HCT116 (cell line): ENCODE data around the gene MAP10. TPM values are rescaled to one million over a fixed set of nuclear protein-coding genes. Genes with fewer than 3 reads are reported as not detected.

Source experiments
- ATAC-seq: fragments of 200-7000 bp; cut with Tn5 transposase; 2 replicates; pipeline ENCODE4 v1.9.1; 2020; ENCODE audit warnings: mild to moderate bottlenecking, moderate library complexity
- BruUV-seq: library from RNA; stranded (reverse); fragments of 400-500 nt; replicated peaks from 2 replicates; lab custom pipeline; 2021; lab: Mats Ljungman, UMichigan
- CTCF ChIA-PET: fragments of 300-600 bp; sonication (Branson Sonifier 250); formaldehyde crosslinking; loops from one replicate; lab custom pipeline; 2021; ENCODE audit warnings: antibody characterized with exemption; lab: Charles Lee
- POLR2A ChIA-PET: fragments of 300-600, 350-600 bp; sonication (Branson Sonifier 250); formaldehyde crosslinking; loops from one replicate; lab custom pipeline; 2021; ENCODE audit warnings: antibody characterized with exemption; lab: Charles Lee
- RAD21 ChIA-PET, 2 experiments: fragments of 300-600 bp; sonication (Branson Sonifier 250); formaldehyde crosslinking; loops; one replicate each; lab custom pipeline; 2023; ENCODE audit warnings: low total read pairs in 2 of 2; ENCODE audit not compliant: uncharacterized antibody in 2 of 2, unreplicated experiment in 2 of 2, low non-redundant PET in 1 of 2; lab: Charles Lee
- DNase-seq: peaks from one replicate; pipeline ENCODE4 v3.0.0-alpha.2; 2010; ENCODE audit warnings: low read depth, low spot score
- H2AFZ ChIP-seq: fragments of 200-600 bp; shearing (Covaris generic), sonication (generic); 2 replicates; pipeline ENCODE4 v1.6.1; 2017; ENCODE audit warnings: low read depth, mixed run types, mixed read lengths, antibody characterized with exemption, low read length; ENCODE audit not compliant: poor library complexity, severe bottlenecking
- H3K27ac ChIP-seq: 2 replicates; pipeline ENCODE4 v1.5.1; 2012; ENCODE audit warnings: low read depth, low read length
- H3K27me3 ChIP-seq: fragments of 200-600 bp; sonication (generic); 2 replicates; pipeline ENCODE4 v1.6.1; 2016; ENCODE audit warnings: mixed run types, low read length, mixed read lengths; ENCODE audit not compliant: insufficient read depth
- H3K36me3 ChIP-seq, 2 experiments: fragments of 200-500 bp in 1 of 2; fragments of 200-600 bp in 1 of 2; sonication (Bioruptor generic) in 1 of 2; sonication (generic) in 1 of 2; 2 replicates each; pipeline versions ENCODE4 v1.5.1 to v1.6.1; 2014 to 2016; ENCODE audit warnings: low read length in 2 of 2, inconsistent platforms in 1 of 2, mixed read lengths in 1 of 2, mixed run types in 1 of 2; ENCODE audit not compliant: insufficient read depth in 2 of 2, control insufficient read depth in 1 of 2
- H3K4me1 ChIP-seq, 2 experiments: fragments of 200-600 bp in 1 of 2; sonication (generic) in 1 of 2; 2 replicates each; pipeline versions ENCODE4 v1.5.1 to v1.6.1; 2012 to 2017; ENCODE audit warnings: low read length in 2 of 2, inconsistent platforms in 1 of 2, mild to moderate bottlenecking in 1 of 2, mixed read lengths in 1 of 2, mixed run types in 1 of 2, moderate library complexity in 1 of 2; ENCODE audit not compliant: insufficient read depth in 2 of 2, control insufficient read depth in 1 of 2
- H3K4me2 ChIP-seq: fragments of 200-600 bp; sonication (generic); 2 replicates; pipeline ENCODE4 v1.6.1; 2017; ENCODE audit warnings: mixed run types, low read length, mixed read lengths
- H3K4me3 ChIP-seq, 2 experiments: fragments of 200-600 bp in 1 of 2; sonication (generic) in 1 of 2; replicated peaks in 1 of 2; 2 replicates each; pipeline ENCODE4 v1.5.1; 2011 to 2016; ENCODE audit warnings: low read length in 2 of 2, control low read depth in 1 of 2, low read depth in 1 of 2, mild to moderate bottlenecking in 1 of 2, mixed read lengths in 1 of 2, mixed run types in 1 of 2
- H3K79me2 ChIP-seq: fragments of 200-600 bp; sonication (generic); 2 replicates; pipeline ENCODE4 v1.6.1; 2017; ENCODE audit warnings: mild to moderate bottlenecking, mixed run types, low read length, moderate library complexity, mixed read lengths; ENCODE audit not compliant: insufficient read depth
- H3K9ac ChIP-seq: fragments of 200-600 bp; sonication (generic); 2 replicates; pipeline ENCODE4 v1.6.1; 2016; ENCODE audit warnings: low read length, mixed read lengths
- H3K9me2 ChIP-seq: fragments of 200-600 bp; sonication (generic), shearing (Covaris generic); 2 replicates; pipeline ENCODE4 v1.6.1; 2017; ENCODE audit warnings: mixed run types, mild to moderate bottlenecking, moderate library complexity; ENCODE audit not compliant: insufficient read depth
- H3K9me3 ChIP-seq, 2 experiments: fragments of 200-500 bp in 1 of 2; fragments of 200-600 bp in 1 of 2; sonication (Bioruptor generic) in 1 of 2; sonication (generic) in 1 of 2; 2 replicates each; pipeline ENCODE4 v1.6.1; 2014 to 2017; ENCODE audit warnings: low read length in 2 of 2, mixed read lengths in 2 of 2, inconsistent platforms in 1 of 2, low read depth in 1 of 2, mild to moderate bottlenecking in 1 of 2, mixed run types in 1 of 2, moderate library complexity in 1 of 2; ENCODE audit not compliant: control insufficient read depth in 1 of 2, insufficient read depth in 1 of 2
- H4K20me1 ChIP-seq: fragments of 200-600 bp; sonication (generic), shearing (Covaris generic); 2 replicates; pipeline ENCODE4 v1.6.1; 2017; ENCODE audit warnings: mixed run types, mild to moderate bottlenecking, moderate library complexity; ENCODE audit not compliant: insufficient read depth
- CBX3 ChIP-seq: IDR thresholded peaks from 2 replicates; pipeline ENCODE4 v1.6.1; 2012; ENCODE audit warnings: low read depth
- CEBPB ChIP-seq: IDR thresholded peaks from 2 replicates; pipeline ENCODE4 v1.6.1; 2012; ENCODE audit warnings: low read depth
- EGR1 ChIP-seq: IDR thresholded peaks from 2 replicates; pipeline ENCODE4 v1.6.1; 2012; ENCODE audit warnings: low read depth
- ELF1 ChIP-seq: IDR thresholded peaks from 2 replicates; pipeline ENCODE4 v1.6.1; 2012; ENCODE audit warnings: low read depth, borderline replicate concordance
- EZH2 ChIP-seq: fragments of 200-600 bp; sonication (generic); IDR thresholded peaks from 2 replicates; pipeline ENCODE4 v1.6.1; 2017; ENCODE audit warnings: antibody characterized with exemption, mixed run types
- EZH2phosphoT487 ChIP-seq: fragments of 200-600 bp; IDR thresholded peaks from 2 replicates; pipeline ENCODE4 v1.6.1; 2018; ENCODE audit warnings: antibody characterized with exemption, borderline replicate concordance
- FOSL1 ChIP-seq: IDR thresholded peaks from 2 replicates; pipeline ENCODE4 v1.6.1; 2012; ENCODE audit warnings: low read depth
- POLR2AphosphoS5 ChIP-seq: IDR thresholded peaks from 2 replicates; pipeline ENCODE4 v1.6.1; 2011; ENCODE audit warnings: mild to moderate bottlenecking, low read depth, low read length, moderate library complexity
- SIN3A ChIP-seq: IDR thresholded peaks from 2 replicates; pipeline ENCODE4 v1.6.1; 2012; ENCODE audit warnings: low read depth
- SP1 ChIP-seq: IDR thresholded peaks from 2 replicates; pipeline ENCODE4 v1.6.1; 2012; ENCODE audit warnings: low read depth
- TCF7L2 ChIP-seq: IDR thresholded peaks from 2 replicates; pipeline ENCODE4 v1.7.0; 2011; ENCODE audit warnings: borderline replicate concordance, inconsistent platforms; ENCODE audit not compliant: insufficient read depth, insufficient read length; ENCODE audit errors: extremely low read depth
- ZNF274 ChIP-seq: fragments of 200-500 bp; sonication (Bioruptor generic); IDR thresholded peaks from 2 replicates; pipeline ENCODE4 v1.6.1; 2014; ENCODE audit warnings: mild to moderate bottlenecking, low read depth, low read length, inconsistent platforms
- intact Hi-C: fragments of 100-400 bp; cut with micrococcal nuclease; formaldehyde crosslinking; loops from 2 replicates; pipeline ENCODE4 v1.10.0; 2022
- total RNA-seq: library from RNA; stranded (reverse); gene quantifications from one replicate; pipeline ENCODE4 v1.2.1, GENCODE V29; 2021; ENCODE audit not compliant: unreplicated experiment
- TF ChIP-seq, protein P1 (sequence below), 3 experiments: fragments of 200-600 bp in 1 of 3; sonication (generic) in 1 of 3; IDR thresholded peaks in 2 of 3; conservative IDR thresholded peaks in 1 of 3; 2 replicates each; pipeline ENCODE4 v1.5.1; 2012 to 2017; ENCODE audit warnings: low read depth in 2 of 3, low read length in 2 of 3, antibody characterized with exemption in 1 of 3, borderline replicate concordance in 1 of 3, control low read depth in 1 of 3, mild to moderate bottlenecking in 1 of 3, mixed read lengths in 1 of 3, mixed run types in 1 of 3, moderate library complexity in 1 of 3; ENCODE audit not compliant: insufficient read depth in 1 of 3

MAP10 gene
- total RNA-seq, 1 experiment from 2014 or later = not detected

DNA sequence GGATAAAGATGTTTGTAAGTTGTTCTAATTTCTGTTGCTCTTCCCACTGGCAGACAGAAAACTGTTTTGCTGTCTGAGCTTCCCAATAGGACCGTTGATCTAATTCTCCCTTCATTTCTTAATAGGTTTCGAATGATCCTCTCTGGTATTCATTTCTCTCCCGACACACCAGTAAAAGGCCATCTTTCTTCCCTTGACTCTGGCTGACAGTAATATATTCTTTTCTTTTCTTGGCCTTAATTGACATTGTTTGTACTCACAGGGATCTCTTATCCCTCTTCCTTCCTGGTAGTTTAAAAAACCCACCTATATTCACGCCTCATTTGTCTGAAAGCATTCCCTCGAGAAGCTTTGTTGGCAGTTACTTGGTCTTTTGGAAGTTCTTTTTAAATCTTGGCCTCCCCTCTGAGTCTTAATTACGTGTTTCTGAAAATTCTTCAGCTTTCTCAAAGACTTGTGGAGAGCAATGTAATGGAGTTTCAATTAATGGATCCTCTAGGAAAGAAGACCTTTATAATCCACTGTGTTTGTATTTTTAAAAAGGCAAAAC, 40.3 kb downstream of the MAP10 start:
- intact Hi-C loops = no loop called here
- Histone ChIP-seq H3K9me3 (no peaks in the 10 kb centered on the region), H3K36me3 (no peaks in the 10 kb centered on the region), H3K27me3 (no peaks in the 10 kb centered on the region), H3K79me2 (no peaks in the 10 kb centered on the region), H3K27ac (no peak overlapping the region), H3K4me1 (no peaks in the 10 kb centered on the region), H4K20me1 (no peaks in the 10 kb centered on the region), H3K9ac (no peak overlapping the region), H2AFZ (no peak overlapping the region), H3K9me2 (no peaks in the 10 kb centered on the region), H3K4me3 (no peak overlapping the region)
- DNase-seq (no peak), ATAC-seq (no peak)
- BruUV-seq = no TSS peak
- ChIA-PET POLR2A (no interaction called here), CTCF (no interaction called here)
- TF ChIP-seq EZH2phosphoT487 (no peak), ELF1 (no peak), TCF7L2 (no peak), ZNF274 (no peak), EGR1 (no peak), POLR2AphosphoS5 (no peak), FOSL1 (no peak), SIN3A (no peak), CBX3 (no peak), SP1 (no peak), EZH2 (no peak), CEBPB (no peak)
- TF ChIP-seq, protein P1, sequence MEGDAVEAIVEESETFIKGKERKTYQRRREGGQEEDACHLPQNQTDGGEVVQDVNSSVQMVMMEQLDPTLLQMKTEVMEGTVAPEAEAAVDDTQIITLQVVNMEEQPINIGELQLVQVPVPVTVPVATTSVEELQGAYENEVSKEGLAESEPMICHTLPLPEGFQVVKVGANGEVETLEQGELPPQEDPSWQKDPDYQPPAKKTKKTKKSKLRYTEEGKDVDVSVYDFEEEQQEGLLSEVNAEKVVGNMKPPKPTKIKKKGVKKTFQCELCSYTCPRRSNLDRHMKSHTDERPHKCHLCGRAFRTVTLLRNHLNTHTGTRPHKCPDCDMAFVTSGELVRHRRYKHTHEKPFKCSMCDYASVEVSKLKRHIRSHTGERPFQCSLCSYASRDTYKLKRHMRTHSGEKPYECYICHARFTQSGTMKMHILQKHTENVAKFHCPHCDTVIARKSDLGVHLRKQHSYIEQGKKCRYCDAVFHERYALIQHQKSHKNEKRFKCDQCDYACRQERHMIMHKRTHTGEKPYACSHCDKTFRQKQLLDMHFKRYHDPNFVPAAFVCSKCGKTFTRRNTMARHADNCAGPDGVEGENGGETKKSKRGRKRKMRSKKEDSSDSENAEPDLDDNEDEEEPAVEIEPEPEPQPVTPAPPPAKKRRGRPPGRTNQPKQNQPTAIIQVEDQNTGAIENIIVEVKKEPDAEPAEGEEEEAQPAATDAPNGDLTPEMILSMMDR (IDR thresholded peaks at IDR 0.05 in 2 of 3, conservative IDR thresholded peaks at IDR 0.05 in 1 of 3; ENCODE audit: borderline replicate concordance in 1 of 3, insufficient read depth in 1 of 3, low read depth in 2 of 3, low read length in 2 of 3) = no peak
- TF ChIP-seq, all 23 proteins: peak for 0
- H3K4me2 ChIP-seq = no peak overlapping the region
- RAD21 ChIA-PET = no interaction called here
